H1 (cell line): ENCODE data around the gene GTF2F1. TPM values are rescaled to one million over a fixed set of nuclear protein-coding genes. Genes with fewer than 3 reads are reported as not detected.

Source experiments
- CTCF ChIA-PET: fragments of 300-600 bp; sonication (Branson Sonifier 250); formaldehyde crosslinking; loops from one replicate; lab custom pipeline; 2021; ENCODE audit not compliant: partially characterized antibody; lab: Charles Lee
- POLR2A ChIA-PET: fragments of 300-600 bp; sonication (Branson Sonifier 250); formaldehyde crosslinking; loops from one replicate; lab custom pipeline; 2021; ENCODE audit warnings: inconsistent platforms; ENCODE audit not compliant: partially characterized antibody; lab: Charles Lee
- DNase-seq, 2 experiments: peaks; one replicate each; pipeline versions ENCODE4 v3.0.0 to v3.0.0-alpha.2; 2010 to 2022; ENCODE audit warnings: low spot score in 2 of 2, low read depth in 1 of 2, mixed read lengths in 1 of 2
- FAIRE-seq: peaks from 2 replicates; lab custom pipeline; 2011; peaks lifted over from hg19 to GRCh38; lab: Jason Lieb, UNC
- H2AFZ ChIP-seq: 2 replicates; pipeline ENCODE4 v1.8.1; 2012; ENCODE audit warnings: low read length, inconsistent platforms
- H2AK5ac ChIP-seq: 2 replicates; pipeline ENCODE4 v1.6.1; 2013; ENCODE audit warnings: low read depth, low read length
- H2BK120ac ChIP-seq: replicated peaks from 2 replicates; pipeline ENCODE3; 2013; ENCODE audit warnings: low read depth, low read length, inconsistent platforms
- H2BK12ac ChIP-seq: 2 replicates; pipeline ENCODE4 v1.6.1; 2013; ENCODE audit warnings: low read depth, low read length
- H2BK15ac ChIP-seq: 2 replicates; pipeline ENCODE4 v1.6.1; 2013; ENCODE audit warnings: low read length
- H2BK20ac ChIP-seq: 2 replicates; pipeline ENCODE4 v1.6.1; 2013; ENCODE audit warnings: low read length
- H2BK5ac ChIP-seq: 2 replicates; pipeline ENCODE4 v1.6.1; 2013; ENCODE audit warnings: low read depth, low read length
- H3K14ac ChIP-seq: 2 replicates; pipeline ENCODE4 v1.6.1; 2013; ENCODE audit warnings: inconsistent platforms; ENCODE audit not compliant: insufficient read length
- H3K18ac ChIP-seq: 2 replicates; pipeline ENCODE4 v1.6.1; 2013; ENCODE audit warnings: low read length; ENCODE audit errors: extremely low read depth
- H3K23ac ChIP-seq: 2 replicates; pipeline ENCODE4 v1.6.1; 2013; ENCODE audit warnings: inconsistent platforms; ENCODE audit not compliant: insufficient read length
- H3K23me2 ChIP-seq: 2 replicates; pipeline ENCODE4 v1.6.1; 2013; ENCODE audit warnings: low read depth, low read length
- H3K27ac ChIP-seq: 2 replicates; pipeline ENCODE4 v1.6.1; 2011; ENCODE audit warnings: low read depth, low read length, inconsistent platforms
- H3K27me3 ChIP-seq, 4 experiments: replicated peaks in 1 of 4; 1 replicate in 1 of 4; 2 replicates in 3 of 4; pipeline versions ENCODE4 v1.6.1 to v1.8.1; 2011 to 2013; ENCODE audit warnings: low read length in 3 of 4, mild to moderate bottlenecking in 3 of 4, inconsistent platforms in 2 of 4, mixed read lengths in 2 of 4, moderate library complexity in 1 of 4; ENCODE audit not compliant: control insufficient read depth in 3 of 4, insufficient read depth in 3 of 4; ENCODE audit errors: extremely low read depth in 1 of 4
- H3K36me3 ChIP-seq, 4 experiments: 2 replicates each; pipeline versions ENCODE4 v1.6.1 to v1.8.1; 2011 to 2013; ENCODE audit warnings: mild to moderate bottlenecking in 4 of 4, low read length in 3 of 4, moderate library complexity in 2 of 4, control low read depth in 1 of 4, inconsistent platforms in 1 of 4; ENCODE audit not compliant: insufficient read depth in 4 of 4, control insufficient read depth in 2 of 4
- H3K4ac ChIP-seq: replicated peaks from 2 replicates; pipeline ENCODE3; 2013; ENCODE audit warnings: low read length, low read depth, mixed read lengths, inconsistent platforms; ENCODE audit not compliant: insufficient read length
- H3K4me1 ChIP-seq, 4 experiments: replicated peaks in 1 of 4; 1 replicate in 1 of 4; 2 replicates in 3 of 4; pipeline versions ENCODE4 v1.6.1 to v1.8.1; 2011 to 2013; ENCODE audit warnings: low read length in 3 of 4, inconsistent platforms in 2 of 4, mixed read lengths in 1 of 4; ENCODE audit not compliant: insufficient read depth in 4 of 4, control insufficient read depth in 3 of 4
- H3K4me2 ChIP-seq, 2 experiments: 2 replicates each; pipeline versions ENCODE4 v1.6.1 to v1.8.1; 2011 to 2013; ENCODE audit warnings: low read depth in 2 of 2, low read length in 2 of 2, control low read depth in 1 of 2, inconsistent platforms in 1 of 2, mild to moderate bottlenecking in 1 of 2; ENCODE audit not compliant: insufficient read depth in 1 of 2
- H3K4me3 ChIP-seq, 4 experiments: fragments of 200-600, 300-600 bp in 1 of 4; sonication (generic), shearing (Covaris generic), sonication (Bioruptor Twin) in 1 of 4; 2 replicates each; pipeline versions ENCODE4 v1.5.1 to v1.8.1; 2011 to 2016; ENCODE audit warnings: low read length in 4 of 4, low read depth in 3 of 4, control low read depth in 2 of 4, inconsistent platforms in 2 of 4, mild to moderate bottlenecking in 2 of 4, mixed read lengths in 1 of 4, moderate library complexity in 1 of 4; ENCODE audit not compliant: insufficient read depth in 2 of 4; ENCODE audit errors: extremely low read depth in 1 of 4
- H3K56ac ChIP-seq: replicated peaks from 2 replicates; pipeline ENCODE3; 2013; ENCODE audit warnings: low read depth, mild to moderate bottlenecking, mixed read lengths, low read length, inconsistent platforms; ENCODE audit not compliant: insufficient read length
- H3K79me1 ChIP-seq: 2 replicates; pipeline ENCODE4 v1.6.1; 2013; ENCODE audit warnings: low read depth, low read length, control low read depth
- H3K79me2 ChIP-seq, 2 experiments: 2 replicates each; pipeline versions ENCODE4 v1.6.1 to v1.8.1; 2012 to 2013; ENCODE audit warnings: low read length in 2 of 2, mild to moderate bottlenecking in 2 of 2, inconsistent platforms in 1 of 2; ENCODE audit not compliant: insufficient read depth in 2 of 2, control insufficient read depth in 1 of 2
- H3K9ac ChIP-seq, 4 experiments: replicated peaks in 1 of 4; 1 replicate in 1 of 4; 2 replicates in 3 of 4; pipeline versions ENCODE4 v1.6.1 to v1.8.1; 2011 to 2013; ENCODE audit warnings: low read depth in 3 of 4, low read length in 3 of 4, control low read depth in 2 of 4, mild to moderate bottlenecking in 2 of 4, moderate library complexity in 2 of 4, inconsistent platforms in 1 of 4; ENCODE audit errors: extremely low read depth in 1 of 4
- H3K9me3 ChIP-seq, 2 experiments: 2 replicates each; pipeline versions ENCODE4 v1.6.1 to v1.8.1; 2012 to 2013; ENCODE audit warnings: mild to moderate bottlenecking in 2 of 2, moderate library complexity in 2 of 2, control low read depth in 1 of 2, inconsistent platforms in 1 of 2, low read depth in 1 of 2, low read length in 1 of 2, mixed read lengths in 1 of 2; ENCODE audit not compliant: insufficient read depth in 2 of 2
- H4K20me1 ChIP-seq, 2 experiments: replicated peaks in 1 of 2; 2 replicates each; pipeline versions ENCODE3 to v1.8.1; 2011 to 2013; ENCODE audit warnings: inconsistent platforms in 2 of 2, low read length in 2 of 2, mild to moderate bottlenecking in 1 of 2; ENCODE audit not compliant: insufficient read depth in 2 of 2, control insufficient read depth in 1 of 2
- H4K5ac ChIP-seq: 2 replicates; pipeline ENCODE4 v1.6.1; 2013; ENCODE audit warnings: low read length, low read depth, mixed read lengths, inconsistent platforms; ENCODE audit not compliant: insufficient read length
- H4K8ac ChIP-seq: 2 replicates; pipeline ENCODE4 v1.8.0; 2013; ENCODE audit warnings: mild to moderate bottlenecking, moderate library complexity, low read length, inconsistent platforms; ENCODE audit not compliant: insufficient read depth; ENCODE audit errors: extremely low read depth
- H4K91ac ChIP-seq: replicated peaks from 2 replicates; pipeline ENCODE3; 2013; ENCODE audit warnings: low read length, mixed read lengths, inconsistent platforms; ENCODE audit not compliant: insufficient read length
- ASH2L ChIP-seq: fragments of 200-600, 300-600 bp; sonication (generic); IDR thresholded peaks from one replicate; pipeline ENCODE4 v1.7.1; 2017; ENCODE audit warnings: low read length
- CREB1 ChIP-seq: IDR thresholded peaks from 2 replicates; pipeline ENCODE4 v1.6.1; 2012; ENCODE audit warnings: inconsistent platforms
- JUND ChIP-seq: IDR thresholded peaks from 2 replicates; pipeline ENCODE4 v1.6.1; 2011; ENCODE audit warnings: mild to moderate bottlenecking, improper control_type of control experiment, low read length
- KDM4A ChIP-seq: IDR thresholded peaks from one replicate; pipeline ENCODE4 v1.7.1; 2012; ENCODE audit warnings: low read depth, mild to moderate bottlenecking, moderate library complexity, low read length, inconsistent platforms; ENCODE audit not compliant: severe bottlenecking
- NRF1 ChIP-seq: IDR thresholded peaks from 2 replicates; pipeline ENCODE4 v1.6.1; 2011; ENCODE audit warnings: mild to moderate bottlenecking, low read depth, low read length, improper control_type of control experiment
- RAD21 ChIP-seq, 2 experiments: IDR thresholded peaks in 1 of 2; conservative IDR thresholded peaks in 1 of 2; 2 replicates each; pipeline ENCODE4 v1.6.1; 2011; ENCODE audit warnings: low read depth in 2 of 2, low read length in 2 of 2, improper control_type of control experiment in 1 of 2, inconsistent platforms in 1 of 2, mild to moderate bottlenecking in 1 of 2, moderate library complexity in 1 of 2
- RBBP5 ChIP-seq: IDR thresholded peaks from 2 replicates; pipeline ENCODE4 v1.7.1; 2012; ENCODE audit warnings: low read depth, mild to moderate bottlenecking, inconsistent platforms, low read length, moderate library complexity, borderline replicate concordance
- RNF2 ChIP-seq: fragments of 200-900, 300-1000 bp; sonication (generic); IDR thresholded peaks from 2 replicates; pipeline ENCODE4 v1.7.1; 2016; ENCODE audit warnings: borderline replicate concordance, low read depth, mild to moderate bottlenecking, antibody characterized with exemption, low read length; ENCODE audit not compliant: poor library complexity, severe bottlenecking; ENCODE audit errors: missing control alignments
- SAP30 ChIP-seq: fragments of 300-600 bp; sonication (generic); IDR thresholded peaks from 2 replicates; pipeline ENCODE4 v1.7.1; 2012; ENCODE audit warnings: low read length, moderate library complexity, mild to moderate bottlenecking, inconsistent platforms; ENCODE audit not compliant: insufficient read depth, insufficient replicate concordance
- SIN3A ChIP-seq, 2 experiments: IDR thresholded peaks in 1 of 2; conservative IDR thresholded peaks in 1 of 2; 2 replicates each; pipeline ENCODE4 v1.6.1; 2011 to 2012; ENCODE audit warnings: low read length in 2 of 2, improper control_type of control experiment in 1 of 2, low read depth in 1 of 2, mild to moderate bottlenecking in 1 of 2
- SP2 ChIP-seq: IDR thresholded peaks from 2 replicates; pipeline ENCODE4 v1.6.1; 2012; ENCODE audit warnings: mild to moderate bottlenecking, low read length, inconsistent platforms
- SRF ChIP-seq: IDR thresholded peaks from 2 replicates; pipeline ENCODE4 v1.6.1; 2011; ENCODE audit warnings: mild to moderate bottlenecking, low read depth, low read length, moderate library complexity
- TAF1 ChIP-seq: IDR thresholded peaks from 2 replicates; pipeline ENCODE4 v1.6.1; 2011; ENCODE audit warnings: mild to moderate bottlenecking, low read depth, low read length
- ZNF274 ChIP-seq: IDR thresholded peaks from 2 replicates; pipeline ENCODE4 v1.7.0; 2012; ENCODE audit warnings: low read length, borderline replicate concordance; ENCODE audit errors: extremely low read depth
- WGBS, 2 experiments: shearing (Covaris generic) in 1 of 2; methylation state at CpG; one replicate each; pipeline versions ENCODE4 v1.1.6 to v1.1.7; 2013 to 2015; ENCODE audit warnings: low lambda C conversion rate in 2 of 2, mixed read lengths in 2 of 2, inconsistent platforms in 1 of 2, low coverage in 1 of 2, missing lambda C conversion rate in 1 of 2; ENCODE audit not compliant: insufficient replicate concordance in 2 of 2, insufficient coverage in 1 of 2, insufficient read length in 1 of 2; ENCODE audit errors: extremely low coverage in 1 of 2, missing lambda C conversion rate in 1 of 2; 5-methylcytosine and 5-hydroxymethylcytosine counted together
- polyA plus RNA-seq, 7 experiments: library from polyadenylated mRNA; depleted of rRNA in 3 of 7; stranded (reverse) in 5 of 7; unstranded in 2 of 7; fragments of >200 nt in 5 of 7; fragments of 200-250 nt in 2 of 7; gene quantifications; 1 replicate in 5 of 7; 2 replicates in 1 of 7; 4 replicates in 1 of 7; pipeline versions ENCODE4 v1.2.1 to v1.2.3, GENCODE V29; 2011 to 2013; ENCODE audit warnings: missing spikeins in 2 of 7, mixed read lengths in 2 of 7
- total RNA-seq: library from RNA; stranded (reverse); fragmentation: NEBNext Ultra II Directional; extraction: Animal tissue kit (Norgen Biotek cat#: 25700); gene quantifications from 2 replicates; pipeline ENCODE4 v1.2.1, GENCODE V29; 2021

Gene GTF2F1
- total and polyA plus RNA-seq, 2 of the 8 experiments (the other 6 are each of a cell fraction or from before 2014, with no cell fraction given), result 29.3 to 56.3 TPM

DNA sequence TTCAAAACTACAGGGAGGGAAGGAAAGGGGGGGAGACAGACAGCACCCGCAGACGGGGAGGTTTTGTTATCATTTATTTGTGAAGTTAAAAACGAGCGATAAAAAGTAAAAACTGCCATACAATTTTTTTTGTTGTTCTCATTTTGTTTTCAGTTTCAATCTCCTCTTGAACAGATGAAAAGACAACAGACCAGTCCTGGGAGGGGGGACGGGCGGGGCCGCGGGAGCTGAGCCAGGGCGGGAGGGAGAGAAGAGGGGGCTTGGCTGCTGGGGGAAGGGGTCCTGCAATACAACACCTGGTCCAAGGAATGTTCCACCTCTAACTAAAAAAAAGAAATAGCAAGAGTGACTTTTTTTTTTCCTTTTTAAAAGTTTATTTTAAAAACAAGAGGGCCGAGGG lies 20.3 kb upstream of the GTF2F1 start:
- Histone ChIP-seq H3K9ac (no peak overlapping the region), H2AK5ac (no peak overlapping the region), H4K20me1 (peaks cover 10 to 26% of the 10 kb centered on the region in 2 experiments), H2BK15ac (no peak overlapping the region), H2BK120ac (no peak overlapping the region), H4K8ac (no peak overlapping the region), H3K4ac (no peak overlapping the region), H2BK12ac (no peak overlapping the region), H3K27me3 (no peaks in the 10 kb centered on the region), H3K14ac (no peak overlapping the region), H3K18ac (no peak overlapping the region), H2BK20ac (no peak overlapping the region), H3K27ac (no peak overlapping the region), H2AFZ (no peak overlapping the region), H4K5ac (no peak overlapping the region), H3K36me3 (peaks cover 21 to 50% (median 38%) of the 10 kb centered on the region in 4 experiments), H3K79me2 (peaks cover 0 to 11% of the 10 kb centered on the region in 2 experiments; a peak in 1 of 4 replicates), H3K79me1 (peaks cover 6% of the 10 kb centered on the region), H4K91ac (no peak overlapping the region), H3K4me2 (no peak overlapping the region), H3K4me1 (peaks cover 0 to 12% (median 6%) of the 10 kb centered on the region in 4 experiments; a peak in 6 of 7 replicates), H3K56ac (no peak overlapping the region), H2BK5ac (no peak overlapping the region), H3K23ac (no peak overlapping the region), H3K4me3 (no peak overlapping the region), H3K9me3 (no peaks in the 10 kb centered on the region), H3K23me2 (no peaks in the 10 kb centered on the region)
- FAIRE-seq (no peak), DNase-seq (no peak)
- POLR2A ChIA-PET, result interaction anchor here (1.1 kb wide), 1 partner anchor 8 kb away, joined by 4 read pairs; no protein-coding TSS in a partner anchor
- CTCF ChIA-PET, result interaction anchor here (1.2 kb wide), 1 partner anchor 9 kb away, joined by 4 read pairs; no protein-coding TSS in a partner anchor
- 90% methylated on average over 5 of the region's 10 CpGs; no CpG with 5 or more reads in 1 of the 2 experiments for WGBS, 2 experiments
- no peak for TF ChIP-seq ZNF274
- no peak for TF ChIP-seq RAD21 (IDR thresholded peaks at IDR 0.05 in 1 of 2, conservative IDR thresholded peaks at IDR 0.05 in 1 of 2; ENCODE audit: low read depth in 2 of 2, low read length in 2 of 2)
- TF ChIP-seq TAF1, result no peak
- TF ChIP-seq SIN3A (conservative IDR thresholded peaks at IDR 0.05 in 1 of 2, IDR thresholded peaks at IDR 0.05 in 1 of 2; ENCODE audit: low read depth in 1 of 2, low read length in 2 of 2), result no peak
- TF ChIP-seq RNF2, result no peak
- no peak for TF ChIP-seq NRF1
- no peak for TF ChIP-seq KDM4A
- no peak for TF ChIP-seq CREB1
- TF ChIP-seq ASH2L, result no peak
- TF ChIP-seq RBBP5, result no peak
- no peak for TF ChIP-seq SRF
- TF ChIP-seq SAP30, result no peak
- TF ChIP-seq SP2, result no peak
- no peak for TF ChIP-seq JUND
